HG02678 (cell line): ENCODE measurements around the gene TCEA2.

Experiments used
- ATAC-seq: cut with Tn5 transposase; IDR thresholded peaks from one replicate; pipeline ENCODE4 v1.9.1; 2021; ENCODE audit warnings: mild to moderate bottlenecking, moderate library complexity; ENCODE audit not compliant: unreplicated experiment

TCEA2 gene

DNA sequence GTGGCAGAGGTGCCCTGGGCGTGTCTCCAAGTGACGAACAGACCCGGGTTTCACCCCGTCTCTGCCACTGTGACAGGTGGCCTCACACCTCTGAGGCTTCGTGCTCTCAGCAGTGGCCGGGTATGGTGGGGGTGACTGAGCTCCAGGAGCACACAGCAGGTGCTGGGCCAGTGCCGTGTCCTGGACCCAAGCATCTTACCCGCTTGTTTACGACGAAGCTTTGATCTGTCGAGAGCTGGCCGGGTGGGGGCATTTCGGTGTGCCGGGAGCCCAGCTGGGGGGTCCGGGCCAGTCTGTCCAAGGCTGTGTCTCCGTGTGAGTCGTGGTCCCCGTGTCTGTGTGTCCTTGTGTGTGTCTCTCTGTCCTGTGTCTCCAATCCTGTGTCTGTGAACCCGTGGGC lies 28.3 kb downstream of the TCEA2 start:
- no peak for ATAC-seq

DNA sequence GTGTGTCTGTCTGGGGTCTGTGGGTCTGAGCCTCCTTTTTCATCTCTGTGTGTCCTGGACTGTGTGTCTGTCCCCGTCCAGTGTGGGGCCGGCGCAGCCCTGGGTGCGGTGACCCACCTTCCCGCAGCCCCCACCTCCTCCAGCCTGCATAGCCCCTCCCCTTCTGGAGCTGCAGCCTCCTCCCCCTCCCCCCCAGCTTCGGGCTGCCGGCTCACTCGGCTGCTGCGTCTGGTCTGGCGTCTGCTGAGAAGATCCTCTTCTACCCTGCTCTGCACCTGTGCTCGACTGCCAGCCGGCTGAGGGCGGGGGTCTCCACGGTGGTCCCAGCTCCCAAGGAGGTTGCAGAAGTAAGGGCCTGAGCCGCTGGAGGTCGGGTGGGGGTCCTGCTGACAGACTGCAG lies 28.8 kb downstream of the TCEA2 start:
- ATAC-seq, result no peak

DNA sequence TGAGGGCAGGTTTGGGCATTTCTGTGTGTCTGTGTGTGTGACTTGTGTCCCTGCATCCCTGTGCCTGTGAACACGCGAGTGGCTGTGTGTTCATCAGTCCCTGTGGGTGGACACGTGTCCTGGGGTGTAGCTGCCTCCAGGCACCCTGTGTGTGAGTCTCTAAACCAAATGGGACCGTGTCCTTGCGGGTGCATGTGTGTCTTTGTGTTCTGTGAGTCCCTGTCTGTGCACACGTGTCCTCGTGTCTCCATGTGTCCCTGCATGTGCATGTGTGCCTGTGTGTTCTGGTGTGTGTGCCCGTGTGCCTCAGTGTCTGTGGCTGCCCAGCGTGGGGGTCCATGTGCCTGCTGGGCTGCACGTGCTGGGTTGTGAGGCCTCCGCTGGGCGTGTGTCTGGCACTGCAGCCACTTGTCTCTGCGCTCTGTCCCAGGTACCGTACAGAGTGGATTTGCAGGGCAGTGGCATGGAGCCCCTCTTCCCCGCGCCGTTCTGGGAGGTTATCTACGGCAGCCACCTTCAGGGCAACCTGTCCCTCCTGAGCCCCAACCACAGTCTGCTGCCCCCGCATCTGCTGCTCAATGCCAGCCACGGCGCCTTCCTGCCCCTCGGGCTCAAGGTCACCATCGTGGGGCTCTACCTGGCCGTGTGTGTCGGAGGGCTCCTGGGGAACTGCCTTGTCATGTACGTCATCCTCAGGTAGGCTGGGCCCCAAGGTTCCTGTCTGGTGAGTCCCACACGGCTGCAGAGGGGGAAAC lies 29.4 kb downstream of the TCEA2 start:
- no peak for ATAC-seq

DNA sequence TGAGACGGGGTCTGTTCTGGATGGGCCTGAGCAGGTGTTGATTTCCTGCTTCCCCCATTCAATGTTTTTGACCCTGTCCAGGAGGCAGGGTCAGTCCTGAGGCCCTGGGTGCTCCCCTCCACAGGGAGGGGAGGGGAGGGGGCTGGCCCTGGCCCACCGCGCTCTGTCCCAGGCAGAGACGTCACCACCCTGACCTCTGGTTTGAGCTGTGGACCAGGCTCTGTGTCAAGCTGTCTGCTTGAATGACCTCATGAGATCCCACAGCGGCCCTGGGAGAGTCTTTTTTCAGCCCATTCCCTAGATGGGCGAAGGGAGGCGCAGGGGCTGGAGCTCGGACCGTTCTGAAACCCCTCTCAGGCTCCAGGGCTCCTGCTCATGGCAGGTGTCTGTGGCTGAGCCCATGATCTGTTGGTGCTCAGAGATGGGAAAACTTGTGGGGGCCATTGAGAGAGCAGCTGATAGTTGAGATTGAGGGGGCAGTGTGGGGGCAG lies 30.1 kb downstream of the TCEA2 start:
- ATAC-seq, result no peak

DNA sequence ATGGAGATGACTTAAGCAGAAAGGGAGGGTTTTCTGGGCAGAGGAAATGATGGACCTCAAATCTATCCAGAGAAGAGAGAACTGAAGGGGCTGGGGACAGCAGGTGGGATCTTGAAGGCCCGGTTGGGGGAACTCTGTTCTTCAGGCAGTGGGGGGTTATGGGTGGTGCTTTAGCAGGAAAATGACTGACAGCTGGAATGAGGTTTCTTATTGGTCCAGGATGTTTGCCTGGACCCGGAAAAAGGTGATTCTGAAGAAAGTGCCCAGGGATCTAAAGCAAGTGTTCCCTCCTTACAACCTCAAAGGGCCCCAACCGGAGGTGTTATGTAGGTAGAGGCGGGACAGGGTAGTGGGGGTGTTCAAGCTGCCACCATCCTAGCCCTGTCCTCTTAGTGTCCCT lies 32.5 kb downstream of the TCEA2 start:
- ATAC-seq, result no peak

DNA sequence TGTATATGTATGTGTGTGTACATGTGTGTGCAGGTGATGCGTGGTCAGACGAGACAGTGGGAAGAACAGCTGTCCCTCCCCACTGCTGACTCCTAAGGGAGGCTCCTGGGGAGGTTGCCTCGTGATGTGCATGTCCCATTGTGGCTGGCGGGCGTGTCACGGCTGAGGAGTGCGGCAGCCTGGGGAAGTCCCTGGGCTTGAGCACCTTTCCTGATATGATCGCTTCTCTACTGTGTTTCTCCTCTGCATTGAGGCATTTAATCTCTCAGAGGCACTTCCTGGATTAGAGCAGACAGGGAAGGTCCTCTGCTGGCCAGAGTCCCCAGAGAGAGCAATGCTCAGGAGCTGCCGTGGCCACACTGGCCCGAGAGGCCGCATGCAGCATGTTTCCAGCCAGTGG lies 32.9 kb downstream of the TCEA2 start:
- ATAC-seq, result no peak

DNA sequence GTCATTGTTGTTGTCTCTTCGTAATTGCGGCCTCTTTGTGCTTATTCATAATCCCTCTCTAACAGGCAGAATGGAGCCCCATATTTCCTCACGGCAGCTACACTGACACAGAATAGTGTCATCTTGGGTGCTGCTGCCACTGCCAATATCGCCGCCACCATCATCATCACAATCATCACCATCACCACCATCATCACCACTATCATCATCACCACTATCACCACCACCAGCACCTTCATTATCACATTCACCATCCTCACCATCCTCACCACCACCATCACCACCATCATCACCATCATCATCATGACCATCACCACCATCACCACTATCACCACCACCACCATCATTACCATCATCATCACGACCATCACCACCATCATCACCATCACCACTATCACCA lies 33.5 kb downstream of the TCEA2 start:
- ATAC-seq, result no peak

DNA sequence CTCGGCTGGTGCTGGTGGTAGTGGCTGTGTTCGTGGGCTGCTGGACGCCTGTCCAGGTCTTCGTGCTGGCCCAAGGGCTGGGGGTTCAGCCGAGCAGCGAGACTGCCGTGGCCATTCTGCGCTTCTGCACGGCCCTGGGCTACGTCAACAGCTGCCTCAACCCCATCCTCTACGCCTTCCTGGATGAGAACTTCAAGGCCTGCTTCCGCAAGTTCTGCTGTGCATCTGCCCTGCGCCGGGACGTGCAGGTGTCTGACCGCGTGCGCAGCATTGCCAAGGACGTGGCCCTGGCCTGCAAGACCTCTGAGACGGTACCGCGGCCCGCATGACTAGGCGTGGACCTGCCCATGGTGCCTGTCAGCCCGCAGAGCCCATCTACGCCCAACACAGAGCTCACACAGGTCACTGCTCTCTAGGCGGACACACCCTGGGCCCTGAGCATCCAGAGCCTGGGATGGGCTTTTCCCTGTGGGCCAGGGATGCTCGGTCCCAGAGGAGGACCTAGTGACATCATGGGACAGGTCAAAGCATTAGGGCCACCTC lies 35.5 kb downstream of the TCEA2 start:
- ATAC-seq, result no peak

DNA sequence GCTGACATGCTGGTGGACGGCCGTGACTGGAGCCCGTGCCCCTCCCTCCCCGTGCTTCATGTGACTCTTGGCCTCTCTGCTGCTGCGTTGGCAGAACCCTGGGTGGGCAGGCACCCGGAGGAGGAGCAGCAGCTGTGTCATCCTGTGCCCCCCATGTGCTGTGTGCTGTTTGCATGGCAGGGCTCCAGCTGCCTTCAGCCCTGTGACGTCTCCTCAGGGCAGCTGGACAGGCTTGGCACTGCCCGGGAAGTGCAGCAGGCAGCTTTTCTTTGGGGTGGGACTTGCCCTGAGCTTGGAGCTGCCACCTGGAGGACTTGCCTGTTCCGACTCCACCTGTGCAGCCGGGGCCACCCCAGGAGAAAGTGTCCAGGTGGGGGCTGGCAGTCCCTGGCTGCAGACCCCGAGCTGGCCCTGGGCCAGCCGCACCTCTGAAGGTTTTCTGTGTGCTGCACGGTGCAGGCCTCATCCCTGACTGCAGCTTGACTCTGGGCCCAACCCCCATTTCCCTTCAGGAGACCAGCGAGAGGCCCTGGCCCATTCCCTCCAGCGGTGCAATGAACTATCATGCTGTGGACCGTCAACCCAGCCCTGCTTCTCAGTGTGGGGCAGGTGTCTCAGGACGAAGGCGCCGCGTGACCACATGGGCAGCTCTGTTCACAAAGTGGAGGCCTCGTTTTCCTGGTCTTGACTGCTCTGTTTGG lies 36.2 kb downstream of the TCEA2 start:
- no peak for ATAC-seq

DNA sequence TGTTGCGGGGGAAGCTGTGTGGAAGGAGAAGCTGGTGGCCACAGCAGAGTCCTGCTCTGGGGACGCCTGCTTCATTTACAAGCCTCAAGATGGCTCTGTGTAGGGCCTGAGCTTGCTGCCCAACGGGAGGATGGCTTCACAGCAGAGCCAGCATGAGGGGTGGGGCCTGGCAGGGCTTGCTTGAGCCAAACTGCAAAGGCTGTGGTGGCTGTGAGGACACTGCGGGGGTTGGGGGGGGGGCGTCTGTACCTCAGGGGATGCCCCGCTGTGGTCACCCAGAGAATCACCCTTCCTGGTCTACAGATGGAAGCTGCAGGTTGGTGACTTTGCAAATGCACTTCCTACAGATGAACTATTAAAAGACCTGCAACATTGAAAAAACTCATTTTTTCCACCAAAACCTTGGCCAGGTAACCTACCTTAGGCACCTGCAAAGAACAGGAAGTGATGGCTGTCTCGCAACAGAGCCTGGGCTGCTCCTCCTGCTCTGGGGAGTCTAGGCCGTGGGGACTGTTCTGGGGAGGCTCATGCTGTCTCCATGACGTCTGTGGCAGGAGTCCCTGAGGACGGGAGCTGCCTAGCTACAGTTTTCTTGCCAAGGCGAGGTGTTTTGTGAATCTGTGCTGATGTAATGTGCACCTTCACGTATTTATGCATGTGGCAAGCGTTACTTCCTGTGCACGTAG lies 37.0 kb downstream of the TCEA2 start:
- no peak for ATAC-seq

DNA sequence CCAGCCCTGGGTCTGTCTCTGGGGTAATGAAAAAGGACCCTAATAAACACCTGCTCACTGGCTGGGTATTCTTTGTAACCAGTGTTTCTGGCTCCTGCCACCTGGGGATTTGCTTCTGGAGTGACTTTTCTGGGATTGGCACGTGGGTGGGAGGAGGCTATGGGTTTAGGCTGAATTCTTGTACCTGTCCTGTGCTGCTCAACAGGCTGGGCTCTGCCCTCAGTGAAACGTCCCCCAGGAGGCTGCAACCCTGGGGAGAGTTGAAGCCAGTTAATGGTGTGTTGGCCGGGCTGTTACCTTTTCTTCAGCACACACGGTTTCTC lies 37.5 kb downstream of the TCEA2 start:
- no peak for ATAC-seq

DNA sequence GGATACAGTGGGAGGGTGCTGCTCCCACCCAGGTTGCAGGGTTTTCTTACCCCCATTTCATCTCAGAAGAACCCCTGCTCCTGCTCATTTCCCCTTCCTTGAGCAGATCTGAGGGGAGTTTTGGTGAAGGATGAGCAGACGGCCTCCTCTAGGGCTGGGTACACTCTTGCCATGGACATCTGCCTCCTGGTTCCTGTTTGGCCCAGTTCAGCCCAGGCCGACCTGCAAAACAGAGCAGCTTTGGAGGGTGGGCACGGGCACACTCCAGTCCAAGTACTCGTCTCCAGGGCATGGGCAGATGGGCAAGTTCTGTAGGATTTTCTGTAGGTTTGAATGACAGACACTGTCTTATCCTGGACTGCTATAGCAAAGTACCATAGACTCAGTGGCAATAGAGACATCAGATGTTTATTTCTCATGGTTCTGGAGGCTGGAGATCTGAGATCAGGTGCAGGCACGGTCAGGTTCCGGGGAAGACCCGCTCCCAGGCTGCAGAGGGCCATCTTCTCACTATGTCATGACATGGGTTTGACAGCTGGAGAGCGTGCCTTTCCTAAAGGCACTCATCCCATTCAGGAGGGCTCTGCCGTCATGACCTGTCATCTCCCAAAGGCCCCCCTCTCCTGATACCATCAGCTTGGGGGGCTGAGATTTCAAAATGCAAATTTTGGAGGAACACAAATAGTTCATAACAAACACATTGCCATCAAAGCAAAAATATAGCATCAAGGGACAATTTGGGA lies 38.1 kb downstream of the TCEA2 start:
- ATAC-seq, result no peak

DNA sequence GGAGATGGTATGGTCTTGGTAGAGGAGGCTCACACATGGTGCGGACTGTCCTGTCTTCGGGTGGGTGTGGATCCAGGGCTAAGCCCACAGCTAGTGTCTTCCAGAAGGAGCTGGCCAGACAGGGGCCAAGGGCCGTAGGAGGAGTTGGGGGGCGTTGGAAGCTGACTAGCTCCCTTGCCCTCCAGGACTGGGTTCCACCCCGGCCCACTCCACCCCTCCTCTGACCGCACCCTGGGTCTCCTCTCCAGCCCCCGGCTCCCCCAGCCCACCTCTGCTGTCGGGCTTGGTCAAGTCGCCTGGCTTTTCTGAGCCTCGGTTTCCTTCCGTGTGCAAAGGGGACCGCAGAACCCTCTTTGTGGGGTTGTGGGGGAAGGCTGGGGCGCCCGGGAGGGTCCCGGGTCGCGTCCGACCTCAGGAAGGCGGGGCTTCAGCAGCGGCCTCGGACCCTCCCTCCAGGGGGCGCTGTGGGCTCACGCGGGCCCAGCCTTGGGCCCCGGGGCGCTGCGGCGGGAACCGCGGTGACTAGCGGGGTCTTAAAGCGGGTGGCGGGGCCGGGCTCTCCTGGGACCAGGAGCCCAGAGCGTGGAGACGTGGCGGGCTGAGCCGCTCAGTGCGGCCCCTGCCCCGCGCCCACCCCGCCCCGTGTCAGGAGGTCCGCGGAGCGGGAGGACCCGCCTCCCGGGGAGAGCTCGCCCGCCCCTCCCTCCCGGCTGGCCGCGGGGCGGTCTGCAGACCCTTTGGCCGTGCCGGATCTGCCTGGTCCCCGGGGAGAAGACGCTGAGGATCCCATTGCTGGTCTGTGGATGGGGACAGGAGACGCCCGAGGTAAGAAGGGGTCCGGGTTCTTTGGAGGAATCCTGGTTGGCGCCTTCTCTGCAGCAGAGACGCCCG lies 39.0 kb downstream of the TCEA2 start:
- no peak for ATAC-seq

DNA sequence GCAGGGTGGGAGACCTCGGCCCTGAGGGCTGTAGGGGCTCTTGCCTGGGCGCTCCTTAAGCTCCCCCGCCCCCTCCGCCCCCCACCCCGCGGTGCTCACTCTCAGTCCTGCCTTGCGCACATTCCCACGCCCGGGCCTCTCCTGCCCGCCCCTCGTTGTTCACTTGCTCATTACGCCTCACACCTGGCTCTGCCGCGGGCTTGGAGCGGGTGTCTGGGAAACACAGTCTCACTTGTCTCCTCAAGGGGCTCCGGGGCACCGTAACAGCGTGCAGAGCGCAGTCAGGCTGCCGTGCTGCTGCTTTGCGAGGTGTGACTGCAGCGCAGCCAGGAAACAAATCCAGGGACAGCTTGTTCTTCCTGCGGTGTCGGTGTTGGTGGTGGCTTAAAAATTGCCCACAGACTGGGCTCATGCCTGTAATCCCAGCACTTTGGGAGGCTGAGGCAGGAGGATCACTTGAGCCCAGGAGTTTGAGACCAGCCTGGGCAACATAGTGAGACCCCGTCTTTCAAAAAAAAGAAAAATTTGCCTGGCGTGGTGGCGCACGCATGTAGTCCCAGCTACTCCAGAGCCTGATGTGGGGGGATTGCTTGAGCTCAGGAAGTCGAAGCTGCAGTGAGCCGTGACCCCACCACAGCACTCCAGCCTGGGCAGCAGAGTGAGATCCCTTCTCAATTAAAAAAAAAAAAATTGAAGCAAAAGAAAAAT lies 39.8 kb downstream of the TCEA2 start:
- no peak for ATAC-seq

DNA sequence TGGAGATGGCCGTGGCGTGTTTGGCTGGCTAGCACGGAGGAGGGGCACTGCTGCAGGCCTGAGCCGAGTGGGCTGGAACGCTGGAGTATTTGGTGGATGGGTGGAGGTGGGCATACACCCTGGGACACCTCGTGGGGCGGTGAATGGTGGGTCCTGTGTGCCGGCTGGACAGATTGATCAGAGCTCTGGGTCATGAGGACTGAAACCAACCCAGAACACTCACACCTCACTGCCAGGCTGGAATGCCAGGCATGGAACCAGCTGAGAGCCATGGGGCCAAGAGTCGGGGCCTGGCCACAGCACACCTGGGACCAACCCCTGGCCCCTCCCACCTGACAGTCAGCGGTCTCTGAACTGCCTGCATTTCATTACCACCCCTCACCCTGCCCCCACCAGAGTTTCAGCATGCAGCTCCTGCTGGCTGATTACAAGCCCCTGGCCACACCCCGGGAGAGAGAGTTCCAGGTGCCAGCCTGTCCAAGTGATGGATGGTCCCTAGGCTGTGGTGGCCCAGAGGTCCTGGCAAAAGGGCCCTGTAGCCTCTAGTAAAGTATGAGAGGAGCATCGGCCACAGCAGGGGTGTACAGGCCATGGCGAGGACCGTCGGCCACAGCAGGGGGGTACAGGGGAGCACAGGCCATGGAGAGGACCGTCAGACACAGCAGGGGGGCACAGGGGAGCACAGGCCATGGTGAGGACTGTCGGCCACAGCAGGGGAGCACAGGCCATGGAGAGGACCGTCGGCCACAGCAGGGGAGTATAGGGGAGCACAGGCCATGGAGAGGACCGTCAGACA lies 41.1 kb downstream of the TCEA2 start:
- ATAC-seq, result no peak

DNA sequence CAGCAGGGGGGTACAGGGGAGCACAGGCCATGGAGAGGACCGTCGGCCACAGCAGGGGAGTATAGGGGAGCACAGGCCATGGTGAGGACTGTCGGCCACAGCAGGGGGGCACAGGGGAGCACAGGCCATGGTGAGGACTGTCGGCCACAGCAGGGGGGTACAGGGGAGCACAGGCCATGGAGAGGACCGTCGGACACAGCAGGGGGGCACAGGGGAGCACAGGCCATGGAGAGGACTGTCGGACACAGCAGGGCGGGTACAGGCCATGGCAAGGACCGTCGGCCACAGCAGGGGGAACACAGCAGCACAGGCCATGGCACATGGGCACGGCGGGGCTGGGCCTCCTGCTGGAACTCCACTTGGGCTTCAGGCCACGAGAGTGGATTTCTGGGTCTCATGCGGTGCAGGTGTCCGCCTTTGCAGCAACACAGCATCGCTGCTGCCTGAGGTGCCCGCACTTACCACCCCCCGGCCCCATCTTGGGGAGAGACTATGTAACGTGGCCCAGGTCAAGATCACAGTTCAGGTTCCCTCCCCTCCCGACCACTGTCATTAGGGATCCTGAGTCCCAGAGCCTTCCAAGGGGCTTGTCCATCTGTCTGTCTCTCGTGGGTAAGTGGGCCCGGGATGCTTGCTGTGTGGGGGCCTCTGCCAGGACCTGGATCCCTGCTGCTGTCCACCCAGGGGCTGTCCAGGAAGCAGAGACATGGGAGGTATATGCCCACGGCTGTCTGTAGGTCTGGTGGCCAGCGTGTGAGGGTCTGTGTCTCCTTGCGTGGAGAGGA lies 41.9 kb downstream of the TCEA2 start:
- no peak for ATAC-seq

DNA sequence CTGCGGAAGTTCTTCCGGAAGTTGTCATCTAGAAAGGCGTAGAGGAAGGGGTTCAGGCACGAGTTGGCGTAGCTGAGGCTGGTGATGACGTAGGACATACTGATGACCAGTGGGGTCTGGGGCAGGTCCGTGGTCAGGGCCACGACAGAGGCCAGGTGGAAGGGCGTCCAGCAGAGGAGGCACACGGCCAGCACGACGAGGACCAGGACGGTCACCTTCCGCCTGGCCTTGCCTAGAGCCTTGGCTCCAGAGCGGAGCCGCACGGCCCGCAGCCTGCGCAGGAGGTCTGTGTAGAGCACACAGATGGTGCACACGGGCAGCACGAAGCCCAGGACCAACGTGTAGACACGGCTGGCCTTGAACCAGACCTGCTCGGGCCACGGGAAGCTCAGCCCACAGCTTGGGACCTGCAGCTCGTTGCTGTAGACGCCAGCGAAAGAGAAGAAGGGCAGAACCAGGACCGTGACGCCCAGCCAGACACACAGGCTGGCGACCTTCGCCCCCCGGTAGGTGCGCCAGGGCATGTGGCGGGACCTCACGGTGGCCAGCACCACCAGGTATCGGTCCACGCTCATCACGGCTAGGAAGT lies 42.9 kb downstream of the TCEA2 start:
- no peak for ATAC-seq
